ENCODE data around the gene UMAD1.

- no peak for TF ChIP-seq EZH2 (IDR thresholded peaks at IDR 0.05; ENCODE audit: borderline replicate concordance, low read depth, low read length, severe bottlenecking)
- TF ChIP-seq CTCF (IDR thresholded peaks at IDR 0.05; ENCODE audit: extremely low read depth in 1 of 2, insufficient read depth in 1 of 2, low read depth in 1 of 2, low read length in 2 of 2), result no peak
Measured at GRCh38 chr7:7907306-7907705, 266.8 kb downstream of the UMAD1 start.
